HepG2 (cell line): ENCODE data around the gene MED9.

ENCODE experiments used
- FIP1L1 ChIP-seq: fragments of 200-400 bp; formaldehyde crosslinking; IDR thresholded peaks from 2 replicates; pipeline ENCODE4 v1.6.1; 2018; ENCODE audit warnings: low read depth, mild to moderate bottlenecking, low read length, moderate library complexity, borderline replicate concordance; ENCODE audit not compliant: insufficient read depth
- FOXK2 ChIP-seq: fragments of 450-650 bp; IDR thresholded peaks from 2 replicates; pipeline ENCODE4 v1.6.1; 2016
- NFYB ChIP-seq: sonication (generic); formaldehyde crosslinking; IDR thresholded peaks from 2 replicates; pipeline ENCODE4 v1.4.0; 2020; ENCODE audit warnings: missing genetic modification reagents
- PRPF4 ChIP-seq: fragments of 200-400 bp; formaldehyde crosslinking; IDR thresholded peaks from 2 replicates; pipeline ENCODE4 v1.6.1; 2016; ENCODE audit warnings: low read length, low read depth; ENCODE audit not compliant: poor library complexity, severe bottlenecking
- TF ChIP-seq, protein P1 (sequence below): IDR thresholded peaks from 2 replicates; pipeline ENCODE4 v1.6.1; 2016; ENCODE audit warnings: low read depth

- TF ChIP-seq, protein P1, sequence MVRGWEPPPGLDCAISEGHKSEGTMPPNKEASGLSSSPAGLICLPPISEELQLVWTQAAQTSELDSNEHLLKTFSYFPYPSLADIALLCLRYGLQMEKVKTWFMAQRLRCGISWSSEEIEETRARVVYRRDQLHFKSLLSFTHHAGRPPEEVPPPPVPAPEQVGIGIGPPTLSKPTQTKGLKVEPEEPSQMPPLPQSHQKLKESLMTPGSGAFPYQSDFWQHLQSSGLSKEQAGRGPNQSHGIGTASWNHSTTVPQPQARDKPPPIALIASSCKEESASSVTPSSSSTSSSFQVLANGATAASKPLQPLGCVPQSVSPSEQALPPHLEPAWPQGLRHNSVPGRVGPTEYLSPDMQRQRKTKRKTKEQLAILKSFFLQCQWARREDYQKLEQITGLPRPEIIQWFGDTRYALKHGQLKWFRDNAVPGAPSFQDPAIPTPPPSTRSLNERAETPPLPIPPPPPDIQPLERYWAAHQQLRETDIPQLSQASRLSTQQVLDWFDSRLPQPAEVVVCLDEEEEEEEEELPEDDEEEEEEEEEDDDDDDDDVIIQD (CRISPR knock-in tag), result no peak
- no peak for TF ChIP-seq FOXK2
- no peak for TF ChIP-seq PRPF4
- TF ChIP-seq NFYB, result no peak
- TF ChIP-seq FIP1L1, result no peak
These were observed 17.2 kb downstream of the MED9 start for GRCh38 chr17:17493986-17494466.
